Right cardiac atrium (tissue), 5 donors: ENCODE measurements around the gene GRM8. TPM values are rescaled to one million over a fixed set of nuclear protein-coding genes. Genes with fewer than 3 reads are reported as not detected.

ENCODE experiments used
- ATAC-seq, 2 donors: fragments of 200-7000 bp; cut with Tn5 transposase; one replicate each; pipeline versions ENCODE4 v1.8.0 to v1.9.1; 2020; ENCODE audit warnings: moderate library complexity in 2 of 2, mild to moderate bottlenecking in 1 of 2
- DNase-seq, 3 donors: peaks; one replicate each; pipeline ENCODE4 v3.0.0-alpha.2; 2020
- H3K27ac ChIP-seq: one replicate; pipeline ENCODE4 v1.5.1; 2013; ENCODE audit warnings: mild to moderate bottlenecking, low read length, control low read depth, moderate library complexity
- H3K27me3 ChIP-seq: one replicate; pipeline ENCODE4 v1.6.1; 2013; ENCODE audit not compliant: control insufficient read depth, insufficient read depth
- H3K4me1 ChIP-seq: one replicate; pipeline ENCODE4 v1.6.1; 2013; ENCODE audit warnings: low read length; ENCODE audit not compliant: control insufficient read depth, insufficient read depth
- H3K4me3 ChIP-seq: one replicate; pipeline ENCODE4 v1.5.1; 2013; ENCODE audit warnings: low read length, control low read depth
- H3K9me3 ChIP-seq: one replicate; pipeline ENCODE4 v1.6.1; 2013; ENCODE audit warnings: low read length; ENCODE audit not compliant: control insufficient read depth
- WGBS: extraction: QIAGEN DNeasy Blood & Tissue Kit; methylation state at CpG from one replicate; pipeline ENCODE4 v1.1.7; 2013; 5-methylcytosine and 5-hydroxymethylcytosine counted together
- intact Hi-C, 4 donors: fragments of 100-400 bp; cut with DNase I; formaldehyde crosslinking; loops; one replicate each; pipeline versions ENCODE4 v1.11.0 to v1.14.0; 2022 to 2023
- polyA plus RNA-seq: library from polyadenylated mRNA; stranded (reverse); fragments of 200-250 nt; gene quantifications from one replicate; pipeline ENCODE4 v1.2.3, GENCODE V29; 2013
- total RNA-seq, 4 donors: library from RNA; stranded (reverse); fragmentation: NEBNext Ultra II Directional; extraction: Animal tissue kit (Norgen Biotek cat#: 25700); gene quantifications; one replicate each; pipeline ENCODE4 v1.2.1, GENCODE V29; 2021
- donor health status: healthy with polysubstance abuse.
- donor health status: DM: no; HTN: yes; CAD: no.
- donor health status: DM: no; HTN: no; CAD: no.
- donor health status: DM: no; HTN: yes; CAD: no; lungs with severe emphysema.
- donor health status: DM: yes; HTN: yes; CAD: no.

GRM8 gene
- total and polyA plus RNA-seq, 5 donors, result 0.09 TPM; not detected in 4

DNA sequence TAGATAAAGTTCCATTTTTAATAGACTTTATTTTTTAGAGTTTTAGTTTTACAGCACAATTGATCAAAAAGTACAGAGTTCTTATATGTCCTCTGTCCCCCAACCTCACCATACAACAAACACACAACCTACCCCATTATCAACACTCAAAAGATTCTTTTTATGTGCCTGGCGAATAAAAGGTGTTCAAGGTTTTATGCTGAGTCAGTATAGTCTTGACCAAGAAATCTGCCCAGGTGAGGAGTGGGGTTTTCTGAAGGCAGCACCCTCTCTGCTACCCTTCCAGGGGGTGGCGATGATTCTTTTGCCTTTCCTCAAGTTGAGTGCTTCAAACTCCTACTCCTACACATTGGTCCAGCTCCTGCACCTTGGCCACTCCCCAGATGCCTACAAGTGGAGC lies 222.9 kb downstream of the GRM8 start:
- DNase-seq, result no peak
- Histone ChIP-seq H3K9me3 (no peaks in the 10 kb centered on the region), H3K4me3 (no peak overlapping the region), H3K4me1 (no peaks in the 10 kb centered on the region), H3K27ac (no peak overlapping the region), H3K27me3 (no peaks in the 10 kb centered on the region)
- 86% methylated on average over 2 of the region's 2 CpGs for WGBS
- ATAC-seq, result no peak
- intact Hi-C loops, result no loop called here

- ATAC-seq, result no peak
- intact Hi-C loops, result no loop called here
- DNase-seq, result no peak
These were observed 230.9 kb downstream of the GRM8 start for GRCh38 chr7:127021857-127022256.

DNA sequence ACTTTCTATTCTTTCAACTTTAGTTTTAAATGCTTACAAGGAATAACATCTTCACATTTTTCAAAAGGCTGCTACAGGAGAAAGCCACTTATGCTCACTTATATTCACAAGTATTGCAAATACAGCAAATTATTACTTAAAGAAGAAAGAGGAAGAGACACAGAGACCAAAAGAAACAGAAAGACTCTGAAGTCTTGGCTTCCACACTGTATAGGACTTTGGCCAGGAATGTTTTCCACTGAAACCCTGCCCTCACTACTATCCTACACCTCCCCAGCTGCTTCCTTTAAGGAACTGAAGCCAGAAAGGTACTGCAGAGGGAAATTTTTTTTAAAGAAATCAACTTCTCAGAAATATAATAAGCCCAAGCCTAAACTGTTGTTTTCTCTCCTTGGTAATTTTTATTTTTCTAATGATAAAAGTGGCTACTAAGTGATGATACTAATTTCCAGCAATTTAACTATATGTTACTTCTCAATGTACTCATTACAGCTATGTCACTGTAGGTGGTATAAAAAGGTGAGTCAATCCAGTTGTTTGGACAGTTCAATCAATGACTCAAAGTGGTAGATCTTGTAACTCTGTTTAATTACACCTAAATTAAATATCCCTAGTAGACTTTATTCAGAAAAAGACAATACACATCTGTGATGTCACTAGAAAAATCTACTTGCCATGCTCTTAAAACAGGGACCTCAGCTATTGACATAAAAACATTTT lies 231.6 kb downstream of the GRM8 start:
- no peak overlapping the region for H3K27ac ChIP-seq
- no peaks in the 10 kb centered on the region for H3K27me3 ChIP-seq
- no peak for ATAC-seq
- intact Hi-C loops, result no loop called here
- H3K4me1 ChIP-seq, result no peaks in the 10 kb centered on the region
- H3K4me3 ChIP-seq, result no peak overlapping the region
- no peaks in the 10 kb centered on the region for H3K9me3 ChIP-seq
- DNase-seq, result no peak

More at GRCh38 chr7:127021857-127022256, 230.9 kb downstream of the GRM8 start:
- Histone ChIP-seq H3K4me3 (no peak overlapping the region), H3K27ac (no peak overlapping the region), H3K4me1 (no peaks in the 10 kb centered on the region), H3K27me3 (no peaks in the 10 kb centered on the region), H3K9me3 (no peaks in the 10 kb centered on the region)
- WGBS, result 65% methylated on average over 1 of the region's 1 CpG

DNA sequence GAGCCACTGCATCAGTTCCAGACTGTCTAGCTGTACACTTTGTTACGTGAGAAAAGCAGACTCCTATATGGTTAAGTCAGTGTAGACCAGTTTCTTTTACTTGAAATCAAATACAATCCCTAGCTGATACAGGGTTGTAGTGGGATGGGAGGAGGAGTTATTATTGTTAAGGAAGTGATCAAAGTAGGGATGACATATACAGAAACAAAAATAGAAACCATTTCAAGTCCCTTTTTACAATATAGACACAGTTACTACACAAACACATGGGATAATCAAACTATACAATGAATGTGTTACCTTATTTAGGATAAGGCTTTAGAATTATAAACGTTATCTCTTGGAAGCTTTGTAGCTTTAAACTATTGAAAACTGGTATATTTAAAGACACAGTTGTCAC lies 233.9 kb downstream of the GRM8 start:
- Histone ChIP-seq H3K4me1 (no peaks in the 10 kb centered on the region), H3K4me3 (no peak overlapping the region), H3K9me3 (no peaks in the 10 kb centered on the region), H3K27ac (no peak overlapping the region), H3K27me3 (no peaks in the 10 kb centered on the region)
- no peak for DNase-seq
- 66% methylated on average over 2 of the region's 2 CpGs for WGBS
- intact Hi-C loops, result no loop called here
- ATAC-seq, result no peak

DNA sequence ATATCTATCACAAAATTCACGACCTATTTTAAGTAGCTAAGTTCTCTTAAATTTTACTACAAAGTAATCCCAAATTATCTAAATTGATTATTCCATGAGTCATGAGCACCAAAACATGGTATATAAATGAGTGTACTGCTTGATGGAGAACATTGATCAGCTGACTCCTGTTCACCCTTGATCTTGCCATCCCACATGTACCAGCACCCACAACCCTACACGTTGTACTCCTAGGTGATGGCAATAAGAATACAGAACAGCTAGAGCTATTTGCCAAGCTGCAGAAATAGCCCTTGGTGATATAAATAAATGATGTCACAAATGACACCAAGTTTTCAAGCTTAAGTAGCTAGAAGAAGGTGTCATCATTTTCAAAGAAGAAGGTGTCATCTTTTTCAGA lies 235.5 kb downstream of the GRM8 start:
- no peak for ATAC-seq
- Histone ChIP-seq H3K4me3 (no peak overlapping the region), H3K9me3 (no peaks in the 10 kb centered on the region), H3K27ac (no peak overlapping the region), H3K27me3 (no peaks in the 10 kb centered on the region), H3K4me1 (no peaks in the 10 kb centered on the region)
- intact Hi-C loops, result no loop called here
- no peak for DNase-seq
- 44% methylated on average over 2 of the region's 2 CpGs for WGBS

DNA sequence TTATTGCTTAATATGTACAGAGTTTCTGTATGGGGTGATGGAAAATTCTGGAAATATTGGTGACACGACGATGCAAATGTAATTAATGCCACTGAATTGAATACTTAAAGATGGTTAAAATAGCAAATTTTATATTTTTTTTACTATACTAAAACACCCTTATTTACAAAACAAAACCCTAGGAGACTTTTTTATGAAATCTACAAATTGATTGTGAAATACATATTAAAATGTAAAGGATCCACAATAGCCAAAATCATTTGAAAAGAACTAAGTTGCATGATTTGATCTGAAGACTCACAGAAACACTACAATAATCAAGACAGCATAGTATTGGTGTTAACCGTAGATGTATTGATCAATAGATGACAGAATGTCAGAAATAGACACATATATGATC lies 252.0 kb downstream of the GRM8 start:
- H3K27me3 ChIP-seq, result no peaks in the 10 kb centered on the region
- no peak overlapping the region for H3K27ac ChIP-seq
- no peaks in the 10 kb centered on the region for H3K9me3 ChIP-seq
- intact Hi-C loops, result no loop called here
- DNase-seq (no peak), ATAC-seq (no peak)
- 87% methylated on average over 3 of the region's 3 CpGs for whole genome bisulfite sequencing
- no peaks in the 10 kb centered on the region for H3K4me1 ChIP-seq
- H3K4me3 ChIP-seq, result no peak overlapping the region

DNA sequence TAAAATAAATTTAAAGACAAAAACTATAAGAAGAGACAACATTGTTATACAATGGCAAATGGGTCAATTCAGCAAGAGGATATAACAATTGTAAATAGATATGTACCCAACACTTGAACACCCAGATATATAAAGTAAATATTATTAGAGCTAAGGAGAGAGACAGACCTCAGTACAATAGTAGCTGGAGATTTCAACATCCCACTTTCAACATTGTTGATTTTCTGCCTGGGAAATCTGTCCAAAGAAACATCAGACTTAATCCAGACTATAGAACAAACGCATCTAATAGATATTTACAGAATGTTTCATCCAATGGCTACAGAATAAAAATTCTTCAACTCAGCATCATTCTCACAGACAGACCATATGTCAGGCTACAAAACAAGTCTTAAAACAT lies 256.1 kb downstream of the GRM8 start:
- Histone ChIP-seq H3K4me3 (no peak overlapping the region), H3K27me3 (no peaks in the 10 kb centered on the region), H3K4me1 (no peaks in the 10 kb centered on the region), H3K9me3 (no peaks in the 10 kb centered on the region), H3K27ac (no peak overlapping the region)
- no peak for DNase-seq
- 77% methylated on average over 1 of the region's 1 CpG for WGBS
- no peak for ATAC-seq
- intact Hi-C loops, result no loop called here

- Histone ChIP-seq H3K9me3 (no peaks in the 10 kb centered on the region), H3K27me3 (no peaks in the 10 kb centered on the region), H3K27ac (no peak overlapping the region), H3K4me1 (no peaks in the 10 kb centered on the region), H3K4me3 (no peak overlapping the region)
- DNase-seq (no peak), ATAC-seq (no peak)
- intact Hi-C loops, result no loop called here
- WGBS, result 74% methylated on average over 2 of the region's 2 CpGs
These were observed 259.0 kb downstream of the GRM8 start for GRCh38 chr7:126993626-126994213.

GRCh38 chr7:126988022-126988421 lies 264.7 kb downstream of the GRM8 start:
- 79% methylated on average over 4 of the region's 4 CpGs for WGBS
- H3K9me3 ChIP-seq, result no peaks in the 10 kb centered on the region
- intact Hi-C loops, result no loop called here
- no peaks in the 10 kb centered on the region for H3K27me3 ChIP-seq
- H3K4me1 ChIP-seq, result no peaks in the 10 kb centered on the region
- no peak for DNase-seq
- H3K4me3 ChIP-seq, result no peak overlapping the region
- ATAC-seq, result no peak
- H3K27ac ChIP-seq, result no peak overlapping the region

DNA sequence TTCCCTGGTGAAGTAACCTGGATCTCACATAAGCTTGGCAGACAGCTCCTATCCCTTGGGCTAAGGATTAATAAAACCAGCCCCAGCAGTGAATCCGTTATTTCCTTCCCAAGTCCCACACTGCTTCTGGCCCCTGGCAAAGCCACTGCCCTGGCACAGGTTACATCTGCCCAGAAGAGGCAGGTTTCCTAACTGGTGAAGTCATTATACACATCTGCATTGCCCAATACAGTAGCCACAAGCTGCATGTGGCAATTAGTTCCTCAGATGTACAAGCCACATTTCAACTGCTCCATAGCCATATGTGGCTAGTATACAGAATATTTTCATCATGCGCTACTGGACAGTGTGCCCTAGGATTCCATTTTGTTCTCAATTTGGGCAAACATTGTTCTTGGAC lies 273.0 kb downstream of the GRM8 start:
- intact Hi-C loops, result no loop called here
- Histone ChIP-seq H3K9me3 (no peaks in the 10 kb centered on the region), H3K4me1 (no peaks in the 10 kb centered on the region), H3K4me3 (no peak overlapping the region), H3K27ac (no peak overlapping the region), H3K27me3 (no peaks in the 10 kb centered on the region)
- ATAC-seq (no peak), DNase-seq (no peak)
- 62% methylated on average over 2 of the region's 2 CpGs for WGBS

- ATAC-seq (no peak), DNase-seq (no peak)
- H3K27ac ChIP-seq, result no peak overlapping the region
- intact Hi-C loops, result no loop called here
- no peaks in the 10 kb centered on the region for H3K9me3 ChIP-seq
- no peak overlapping the region for H3K4me3 ChIP-seq
- H3K4me1 ChIP-seq, result no peaks in the 10 kb centered on the region
- no peaks in the 10 kb centered on the region for H3K27me3 ChIP-seq
- 63% methylated on average over 3 of the region's 3 CpGs for WGBS
These were observed 273.9 kb downstream of the GRM8 start for GRCh38 chr7:126978865-126979264.

DNA sequence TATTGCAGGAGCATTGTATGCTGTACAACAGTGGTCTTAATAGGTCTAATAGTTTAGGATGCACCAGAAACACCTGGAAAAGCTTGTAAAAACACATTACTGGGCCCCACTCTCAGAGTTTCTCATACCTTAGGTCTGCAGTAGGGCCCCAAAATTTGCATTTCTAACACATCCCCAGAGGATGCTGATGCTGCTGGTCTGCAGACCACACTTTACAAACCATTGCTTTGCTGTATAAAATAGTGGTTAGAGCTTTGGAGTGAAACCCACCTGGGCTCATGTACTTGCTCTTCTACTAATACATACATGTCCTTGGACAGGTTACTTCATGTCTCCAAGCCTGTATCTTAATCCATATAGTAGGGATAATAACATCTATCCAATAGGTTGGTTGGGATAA lies 279.7 kb downstream of the GRM8 start:
- Histone ChIP-seq H3K27ac (no peak overlapping the region), H3K27me3 (no peaks in the 10 kb centered on the region), H3K9me3 (no peaks in the 10 kb centered on the region), H3K4me1 (no peaks in the 10 kb centered on the region), H3K4me3 (no peak overlapping the region)
- no peak for ATAC-seq
- intact Hi-C loops, result no loop called here
- no peak for DNase-seq
